ENCODE measurements around the gene TMEM150B. TPM values are rescaled to one million over a fixed set of nuclear protein-coding genes. Genes with fewer than 3 reads are reported as not detected.

Gene TMEM150B
- total and polyA plus RNA-seq, 2 of the 13 experiments (the other 11 are each of a cell fraction or from before 2014, with no cell fraction given), result 1.3 to 1.8 TPM

GRCh38 chr19:55301459-55302317 lies 23.5 kb downstream of the TMEM150B start (continued):
- TF ChIP-seq ADNP (CRISPR knock-in tag; IDR thresholded peaks at IDR 0.05) (no peak), HIVEP1 (CRISPR knock-in tag; IDR thresholded peaks at IDR 0.05) (no peak), KLF6 (CRISPR knock-in tag; IDR thresholded peaks at IDR 0.05) (no peak), ZNF574 (CRISPR knock-in tag; IDR thresholded peaks at IDR 0.05) (peak; percentile 16; the same call in 1 of the 2 replicates), ZNF558 (CRISPR knock-in tag; IDR thresholded peaks at IDR 0.05; ENCODE audit: borderline replicate concordance) (no peak), DNMT3B (CRISPR knock-in tag; conservative IDR thresholded peaks at IDR 0.05) (no peak), NKX3-1 (CRISPR knock-in tag; IDR thresholded peaks at IDR 0.05) (no peak), ZBTB25 (CRISPR knock-in tag; IDR thresholded peaks at IDR 0.05) (no peak), ZNF318 (CRISPR knock-in tag; IDR thresholded peaks at IDR 0.05) (no peak), ZFY (CRISPR knock-in tag; IDR thresholded peaks at IDR 0.05) (no peak), MTERF4 (CRISPR knock-in tag; IDR thresholded peaks at IDR 0.05) (no peak), ZNF431 (CRISPR knock-in tag; IDR thresholded peaks at IDR 0.05; ENCODE audit: borderline replicate concordance, low read depth) (no peak; the same call in 1 of the 2 replicates), ZNF839 (CRISPR knock-in tag; IDR thresholded peaks at IDR 0.05; ENCODE audit: borderline replicate concordance) (no peak), NFRKB (IDR thresholded peaks at IDR 0.05) (no peak), MAFK (conservative IDR thresholded peaks at IDR 0.05 in 1 of 2, IDR thresholded peaks at IDR 0.05 in 1 of 2; ENCODE audit: low read length in 2 of 2) (no peak), ZNF589 (CRISPR knock-in tag; conservative IDR thresholded peaks at IDR 0.05) (no peak)

Data from HepG2 (cell line).